Adrenal gland (tissue), 12 donors: ENCODE data around the gene MAGI1. TPM values are rescaled to one million over a fixed set of nuclear protein-coding genes. Genes with fewer than 3 reads are reported as not detected.

ENCODE experiments used
- DNase-seq, 7 donors: peaks; one replicate each; pipeline ENCODE4 v3.0.0-alpha.2; 2019 to 2020
- H3K27ac ChIP-seq, 5 donors: fragments of 200-600 bp; sonication (generic) in 4 of 5; 1 replicate in 3 of 5; 2 replicates in 2 of 5; pipeline versions ENCODE4 v1.5.1 to v1.8.0; 2016 to 2020; ENCODE audit warnings: mild to moderate bottlenecking in 1 of 5
- H3K27me3 ChIP-seq: fragments of 200-600 bp; 2 replicates; pipeline ENCODE4 v1.8.0; 2021
- H3K36me3 ChIP-seq, 2 donors: fragments of 200-600 bp; replicated peaks in 1 of 2; 1 replicate in 1 of 2; 2 replicates in 1 of 2; pipeline versions ENCODE4 v1.5.1 to v1.8.0; 2018 to 2022
- H3K4me1 ChIP-seq, 2 donors: fragments of 200-600 bp; replicated peaks in 1 of 2; 1 replicate in 1 of 2; 2 replicates in 1 of 2; pipeline versions ENCODE4 v1.5.1 to v1.8.0; 2018 to 2021
- H3K4me3 ChIP-seq, 4 donors: fragments of 200-600 bp; sonication (generic) in 3 of 4; one replicate each; pipeline ENCODE4 v1.5.1; 2016 to 2018
- H3K9me3 ChIP-seq, 3 donors: fragments of 200-600 bp; sonication (generic) in 1 of 3; replicated peaks in 1 of 3; 1 replicate in 2 of 3; 2 replicates in 1 of 3; pipeline versions ENCODE4 v1.5.1 to v1.8.0; 2016 to 2021
- CTCF ChIP-seq, 6 experiments: fragments of 450-650 bp in 4 of 6; fragments of 200-600 bp in 2 of 6; sonication (generic) in 1 of 6; IDR thresholded peaks; 1 replicate in 5 of 6; 2 replicates in 1 of 6; pipeline versions ENCODE4 v1.5.1 to v1.8.0; 2016 to 2021; ENCODE audit warnings: antibody characterized with exemption in 6 of 6, mild to moderate bottlenecking in 2 of 6, moderate library complexity in 1 of 6
- POLR2A ChIP-seq, 2 donors: fragments of 450-650 bp; IDR thresholded peaks; one replicate each; pipeline ENCODE4 v1.6.1; 2017; ENCODE audit warnings: antibody characterized with exemption in 2 of 2, mild to moderate bottlenecking in 2 of 2, moderate library complexity in 1 of 2
- WGBS, 4 donors: extraction: QIAGEN DNeasy Blood & Tissue Kit in 2 of 4; methylation state at CpG; one replicate each; pipeline versions ENCODE4 v1.1.5 to v1.1.7; 2013 to 2017; 5-methylcytosine and 5-hydroxymethylcytosine counted together
- intact Hi-C, 2 donors: fragments of 100-400 bp; cut with DNase I; formaldehyde crosslinking; loops; one replicate each; pipeline versions ENCODE4 v1.14.1 to v1.15.0; 2022 to 2023
- polyA plus RNA-seq, 3 donors: library from polyadenylated mRNA; stranded (reverse); fragments of 200-250 nt in 2 of 3; fragments of 350-450 nt in 1 of 3; fragmentation: Illumina TruSeq in 1 of 3; extraction: RNeasy Lipid Tissue Mini Kit (QIAGEN cat#74804) in 1 of 3; gene quantifications; one replicate each; pipeline ENCODE4 v1.2.3, GENCODE V29; 2013 to 2014
- total RNA-seq, 9 donors: library from RNA; depleted of rRNA in 4 of 9; stranded (reverse); fragments of >200 nt in 4 of 9; fragments of 120-200 nt in 1 of 9; fragmentation: NEBNext Ultra II Directional in 1 of 9; extraction: Animal tissue kit (Norgen Biotek cat#: 25700) in 1 of 9; gene quantifications; one replicate each; pipeline versions ENCODE4 v1.1.0 to v1.2.4, GENCODE V29; 2013 to 2023
- donor health status: healthy with polysubstance abuse.
- donor health status: Bipolar disorder and iron deficiency.
- donor health status: DM: yes; HTN: yes; CAD: no.
- donor health status: DM: no; HTN: no; CAD: no.
- donor health status: DM: no; HTN: no; CAD: no.
- donor health status: DM: yes; HTN: yes; CAD: no.

The MAGI1 gene
- total and polyA plus RNA-seq, 12 donors: 4.8 to 31.6 (median 18.5) TPM

DNA sequence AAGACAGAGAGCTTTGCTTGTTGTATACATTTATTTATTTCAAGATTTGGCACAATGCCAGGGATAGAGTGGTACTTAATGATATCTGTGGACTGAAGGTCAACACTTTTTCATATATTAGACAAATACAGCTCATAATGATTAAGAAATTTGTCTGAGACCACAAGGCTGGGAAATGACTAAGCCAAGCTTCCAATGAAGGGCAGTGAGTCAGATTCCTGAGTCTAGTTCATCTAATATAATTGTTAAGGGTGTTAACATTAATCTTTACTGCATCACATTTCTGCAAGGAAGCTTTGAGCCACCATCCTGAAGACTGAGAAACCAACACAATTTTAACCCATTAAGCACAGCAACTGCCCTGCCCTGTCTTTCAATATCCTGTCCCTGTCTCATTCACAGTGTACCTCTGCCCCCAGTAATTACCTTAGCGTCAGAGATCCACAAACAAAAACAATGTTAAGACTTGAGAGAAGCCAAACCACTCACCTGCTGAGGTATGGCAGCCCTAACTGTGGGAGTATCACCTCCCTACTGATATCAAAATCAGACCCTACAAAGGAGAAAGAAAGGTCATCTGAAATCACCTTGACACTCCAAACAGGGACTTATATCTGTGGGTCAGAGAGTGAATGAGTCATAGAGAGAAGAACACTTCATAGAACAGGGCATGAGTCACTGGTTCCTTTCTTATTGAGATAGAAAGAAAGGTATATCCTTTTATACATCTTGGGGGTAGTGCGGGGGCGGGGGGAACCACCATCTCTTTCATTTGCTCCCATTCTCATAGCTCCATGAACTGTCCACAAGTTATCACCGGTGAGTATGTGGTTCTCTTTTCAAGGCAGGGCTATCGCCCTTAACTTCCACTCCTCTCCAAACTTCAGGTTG is 74.7 kb downstream of the MAGI1 start:
- Histone ChIP-seq H3K27me3 (no peaks in the 10 kb centered on the region), H3K36me3 (no peaks in the 10 kb centered on the region), H3K27ac (peak overlapping the region in 2 of 5 donors; percentile 57 to 64), H3K4me1 (peaks cover 17 to 30% of the 10 kb centered on the region in 2 donors), H3K9me3 (no peaks in the 10 kb centered on the region), H3K4me3 (no peak overlapping the region)
- WGBS, 4 donors: 75 to 82% (median 78%) methylated on average over 5 of the region's 5 CpGs
- no peak for TF ChIP-seq CTCF (IDR thresholded peaks at IDR 0.05)
- no peak for TF ChIP-seq POLR2A (IDR thresholded peaks at IDR 0.05)
- intact Hi-C loops: no loop called here
- peak in 3 of 7 donors; percentile 54 to 61 (median 56) for DNase-seq

DNA sequence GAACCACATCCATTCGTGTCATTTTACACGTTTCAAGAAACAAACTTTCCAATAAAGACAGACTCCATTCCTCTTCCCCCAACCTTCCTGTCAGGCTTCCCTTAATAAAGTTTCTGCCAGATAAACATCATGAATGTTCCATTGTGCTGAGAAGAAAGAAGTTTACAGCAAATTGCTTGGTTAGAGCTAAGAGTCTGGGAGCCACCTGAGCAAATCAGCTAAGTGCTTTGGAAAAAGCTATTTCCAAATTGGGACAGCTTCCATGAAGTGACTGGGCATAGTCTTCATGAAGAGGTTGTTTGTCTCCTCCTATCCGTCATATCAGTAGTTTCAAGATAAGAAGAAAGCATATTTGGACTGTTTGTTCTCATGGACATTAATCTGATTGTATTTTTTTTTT is 77.0 kb downstream of the MAGI1 start:
- Histone ChIP-seq H3K27ac (peak overlapping the region in 4 of 5 donors; percentile 24 to 42 (median 28)), H3K9me3 (no peaks in the 10 kb centered on the region), H3K4me3 (no peak overlapping the region), H3K36me3 (no peaks in the 10 kb centered on the region), H3K27me3 (no peaks in the 10 kb centered on the region), H3K4me1 (peaks cover 17 to 30% of the 10 kb centered on the region in 2 donors)
- DNase-seq: peak in 3 of 7 donors; percentile 46 to 60 (median 55)
- intact Hi-C loops: no loop called here
- TF ChIP-seq POLR2A (IDR thresholded peaks at IDR 0.05) (no peak), CTCF (IDR thresholded peaks at IDR 0.05) (no peak)
- WGBS, 4 donors: 21 to 32% (median 25%) methylated on average over 3 of the region's 3 CpGs

DNA sequence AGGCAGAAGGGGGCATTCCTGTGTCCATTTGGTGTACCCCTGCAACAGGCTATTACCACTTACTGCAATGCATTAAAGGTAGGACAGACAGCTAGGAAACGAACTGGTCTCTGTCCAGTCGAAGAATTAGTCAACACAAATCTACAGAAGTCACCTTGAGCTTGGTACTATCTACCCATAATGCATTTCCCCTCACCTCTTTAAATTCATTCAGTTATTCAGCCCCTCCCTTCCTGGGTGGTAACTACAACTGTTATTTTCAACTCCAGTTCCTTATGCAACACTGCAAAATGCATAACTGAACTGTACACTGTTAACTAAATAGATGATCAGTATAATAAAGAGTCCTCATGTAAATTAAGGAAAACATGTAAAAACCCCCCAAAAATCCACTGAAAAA is 77.6 kb downstream of the MAGI1 start:
- intact Hi-C loops: no loop called here
- peak overlapping the region in 1 of 5 donors; percentile 24 for H3K27ac ChIP-seq
- H3K27me3 ChIP-seq: no peaks in the 10 kb centered on the region
- H3K4me3 ChIP-seq: no peak overlapping the region
- no peaks in the 10 kb centered on the region for H3K9me3 ChIP-seq
- TF ChIP-seq CTCF (IDR thresholded peaks at IDR 0.05) (no peak), POLR2A (IDR thresholded peaks at IDR 0.05) (no peak)
- no peaks in the 10 kb centered on the region for H3K36me3 ChIP-seq
- 61 to 77% (median 72%) methylated on average over 2 of the region's 2 CpGs for WGBS, 4 donors
- H3K4me1 ChIP-seq: peaks cover 17 to 30% of the 10 kb centered on the region in 2 donors
- no peak for DNase-seq

GRCh38 chr3:65960087-65960486 is 78.6 kb downstream of the MAGI1 start:
- intact Hi-C loops: no loop called here
- no peak for DNase-seq
- Histone ChIP-seq H3K9me3 (no peaks in the 10 kb centered on the region), H3K4me3 (no peak overlapping the region), H3K27ac (no peak overlapping the region), H3K4me1 (peaks cover 17 to 30% of the 10 kb centered on the region in 2 donors), H3K27me3 (no peaks in the 10 kb centered on the region), H3K36me3 (no peaks in the 10 kb centered on the region)
- TF ChIP-seq CTCF (IDR thresholded peaks at IDR 0.05) (no peak), POLR2A (IDR thresholded peaks at IDR 0.05) (no peak)
- WGBS, 4 donors: 64 to 79% (median 75%) methylated on average over 6 of the region's 6 CpGs
